ENCODE data around the gene WIPI1.
"Not testable (repeated sequence)": the region's sequence is repeated elsewhere in the genome, so short reads cannot be mapped to it uniquely, and the experiment has no call there.

The WIPI1 gene

GRCh38 chr17:68383443-68384321 is 73.6 kb downstream of the WIPI1 start:
- no peak for FAIRE-seq

GRCh38 chr17:68383120-68383442 is 74.2 kb downstream of the WIPI1 start:
- no peak for FAIRE-seq

- FAIRE-seq: no peak
Observed at GRCh38 chr17:68382582-68383085, 74.7 kb downstream of the WIPI1 start.

- FAIRE-seq: no peak
Observed at GRCh38 chr17:68381076-68381900, 76.0 kb downstream of the WIPI1 start.

- FAIRE-seq: no peak
Observed at GRCh38 chr17:68379692-68380677, 77.3 kb downstream of the WIPI1 start.

GRCh38 chr17:68379177-68379510 is 78.2 kb downstream of the WIPI1 start:
- FAIRE-seq: no peak

- FAIRE-seq: no peak
Observed at GRCh38 chr17:68378268-68379176, 78.8 kb downstream of the WIPI1 start.

- no peak for FAIRE-seq
Observed at GRCh38 chr17:68377771-68378267, 79.5 kb downstream of the WIPI1 start.

- not testable (repeated sequence) for FAIRE-seq
Observed at GRCh38 chr17:68376178-68376577, 81.1 kb downstream of the WIPI1 start.

GRCh38 chr17:68375566-68375965 is 81.7 kb downstream of the WIPI1 start:
- no peak for FAIRE-seq

All from islet of Langerhans (tissue), 1 donor.